GM12875 (cell line): ENCODE results near the gene EEF2K.
A peak's percentile ranks its signal among the peaks of the same experiment; 100 is the strongest.

Experiments
- H3K4me3 ChIP-seq: one replicate; pipeline ENCODE4 v1.5.1; 2011; ENCODE audit warnings: low read depth, low read length, control low read depth
- TF ChIP-seq, protein P1 (sequence below): IDR thresholded peaks from 2 replicates; pipeline ENCODE4 v1.5.1; 2011; ENCODE audit warnings: low read depth, mild to moderate bottlenecking, control low read depth, inconsistent platforms, low read length, moderate library complexity, borderline replicate concordance; ENCODE audit not compliant: insufficient read depth

The EEF2K gene

DNA sequence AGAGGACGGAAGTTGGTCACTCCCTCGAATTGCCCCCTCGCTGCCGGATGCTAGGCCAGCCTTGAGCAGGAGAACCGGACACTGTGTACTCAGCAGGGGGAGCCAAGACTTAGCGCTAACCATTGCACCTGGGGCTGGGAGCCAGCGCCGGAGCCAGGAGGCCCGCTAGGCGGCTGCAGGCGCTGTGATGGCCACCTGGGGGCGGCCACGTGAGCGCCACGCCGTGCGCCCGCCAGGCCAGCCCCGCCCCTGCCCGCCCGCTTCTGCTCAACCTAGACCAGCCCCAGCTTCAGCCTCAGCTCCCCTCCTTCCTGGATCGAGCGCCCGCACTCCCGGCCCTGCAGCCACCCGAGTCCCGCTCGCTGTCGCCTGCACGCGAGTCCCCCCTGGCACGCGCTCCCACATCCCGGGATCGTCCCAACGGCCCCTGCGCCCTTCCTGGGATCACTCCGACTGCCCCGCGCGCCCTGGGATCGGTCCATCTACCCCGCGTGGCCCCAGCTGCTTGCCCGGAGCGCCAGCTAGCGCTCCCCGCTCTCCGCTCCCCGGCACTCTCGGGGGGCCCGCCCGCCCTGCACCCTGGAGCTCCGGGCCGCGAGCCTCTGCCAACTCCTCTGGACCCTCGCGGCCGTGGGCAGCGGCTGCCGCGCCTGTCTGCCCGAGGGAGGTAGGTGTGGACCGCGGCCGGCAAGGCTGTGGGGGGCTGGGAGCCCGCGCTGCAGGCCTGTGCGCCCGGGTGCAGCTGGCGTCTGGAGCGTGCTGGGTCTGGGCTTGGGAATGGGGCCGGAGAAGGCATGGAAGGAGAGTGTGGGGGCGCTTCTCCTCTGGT, at the start of gene EEF2K:
TSS of gene EEF2K (plus strand) at position 266 of the 829 bp plus-strand sequence. CDS start 19,452 bp downstream, outside the sequence.
- peak within 1 kb of the TSS; percentile 73 for H3K4me3 ChIP-seq
- TF ChIP-seq, protein P1, sequence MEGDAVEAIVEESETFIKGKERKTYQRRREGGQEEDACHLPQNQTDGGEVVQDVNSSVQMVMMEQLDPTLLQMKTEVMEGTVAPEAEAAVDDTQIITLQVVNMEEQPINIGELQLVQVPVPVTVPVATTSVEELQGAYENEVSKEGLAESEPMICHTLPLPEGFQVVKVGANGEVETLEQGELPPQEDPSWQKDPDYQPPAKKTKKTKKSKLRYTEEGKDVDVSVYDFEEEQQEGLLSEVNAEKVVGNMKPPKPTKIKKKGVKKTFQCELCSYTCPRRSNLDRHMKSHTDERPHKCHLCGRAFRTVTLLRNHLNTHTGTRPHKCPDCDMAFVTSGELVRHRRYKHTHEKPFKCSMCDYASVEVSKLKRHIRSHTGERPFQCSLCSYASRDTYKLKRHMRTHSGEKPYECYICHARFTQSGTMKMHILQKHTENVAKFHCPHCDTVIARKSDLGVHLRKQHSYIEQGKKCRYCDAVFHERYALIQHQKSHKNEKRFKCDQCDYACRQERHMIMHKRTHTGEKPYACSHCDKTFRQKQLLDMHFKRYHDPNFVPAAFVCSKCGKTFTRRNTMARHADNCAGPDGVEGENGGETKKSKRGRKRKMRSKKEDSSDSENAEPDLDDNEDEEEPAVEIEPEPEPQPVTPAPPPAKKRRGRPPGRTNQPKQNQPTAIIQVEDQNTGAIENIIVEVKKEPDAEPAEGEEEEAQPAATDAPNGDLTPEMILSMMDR, result peak; percentile 91

DNA sequence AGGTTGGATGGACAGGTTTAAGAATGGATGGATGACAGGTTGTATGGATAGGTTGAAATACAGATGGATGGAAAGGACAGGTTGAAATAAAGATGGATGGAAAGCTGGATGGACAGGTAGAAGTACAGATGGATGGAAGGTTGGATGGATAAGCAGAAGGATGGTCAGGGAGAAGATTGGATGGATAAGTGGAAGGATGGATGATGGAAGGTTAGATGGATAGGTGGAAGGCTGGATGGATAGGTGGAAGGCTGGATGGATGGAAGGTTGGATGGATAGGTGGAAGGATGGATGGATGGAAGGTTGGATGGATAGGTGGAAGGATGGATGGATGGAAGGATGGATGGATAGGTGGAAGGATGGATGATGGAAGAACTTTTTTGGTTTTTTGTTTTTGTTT, 44.7 kb upstream of the EEF2K start:
- TF ChIP-seq, protein P1, result no peak
- H3K4me3 ChIP-seq, result no peak overlapping the region

DNA sequence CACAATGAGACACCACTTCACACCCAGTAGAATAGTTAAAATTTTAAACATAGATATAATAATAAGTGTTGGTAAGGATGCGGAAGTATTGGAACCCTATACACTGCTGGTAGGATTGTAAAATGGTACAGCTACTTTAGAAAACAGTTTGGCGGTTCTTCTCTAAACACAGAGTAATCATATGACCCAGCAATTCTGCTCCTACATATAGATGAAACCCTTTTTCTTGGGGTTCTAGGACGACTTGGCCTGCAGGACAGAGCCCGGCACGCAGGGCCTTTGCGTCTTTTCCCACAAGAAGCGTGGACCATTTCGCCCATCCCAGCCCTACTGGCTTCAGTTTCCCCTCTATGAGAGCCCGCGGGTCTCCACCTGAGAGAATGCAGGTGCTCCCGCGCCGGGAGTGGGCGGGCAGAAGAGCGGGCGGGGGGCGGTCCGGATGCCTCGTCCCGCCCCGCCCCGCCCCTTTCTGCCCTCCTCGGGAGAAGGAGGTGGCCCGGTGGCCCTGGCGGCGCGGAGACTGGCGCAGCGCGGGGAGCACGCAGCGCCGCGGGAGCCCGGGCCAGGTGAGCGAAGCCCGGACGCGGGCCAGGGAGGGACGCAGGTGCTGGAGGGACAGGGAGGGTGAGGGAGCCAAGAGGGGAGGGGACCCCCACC, 44.0 kb upstream of the EEF2K start, which contains the start of gene SDR42E2:
TSS of gene SDR42E2 (plus strand) at position 508 of the 657 bp plus-strand sequence. CDS start 3,077 bp downstream, outside the sequence.
- H3K4me3 ChIP-seq, result no peak within 1 kb of the TSS
- TF ChIP-seq, protein P1, result no peak

DNA sequence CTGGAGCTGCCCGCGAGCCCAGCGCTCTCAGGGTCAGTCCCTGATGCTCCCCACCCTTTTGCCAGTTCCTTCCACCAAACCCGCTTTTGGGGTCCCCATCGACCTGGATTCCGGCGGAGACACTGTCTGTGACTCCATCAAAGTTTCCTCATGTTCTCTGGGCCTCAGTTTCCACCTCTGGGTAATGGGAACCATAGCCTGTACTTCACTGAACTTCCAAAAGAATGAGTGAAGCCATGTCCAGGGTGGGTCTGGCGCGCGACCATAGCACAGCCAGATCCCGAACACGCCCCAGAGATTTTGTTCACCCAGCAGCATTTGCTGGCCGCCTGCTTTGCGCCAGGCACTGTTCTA, 43.4 kb upstream of the EEF2K start:
- TF ChIP-seq, protein P1, result no peak
- no peak overlapping the region for H3K4me3 ChIP-seq

DNA sequence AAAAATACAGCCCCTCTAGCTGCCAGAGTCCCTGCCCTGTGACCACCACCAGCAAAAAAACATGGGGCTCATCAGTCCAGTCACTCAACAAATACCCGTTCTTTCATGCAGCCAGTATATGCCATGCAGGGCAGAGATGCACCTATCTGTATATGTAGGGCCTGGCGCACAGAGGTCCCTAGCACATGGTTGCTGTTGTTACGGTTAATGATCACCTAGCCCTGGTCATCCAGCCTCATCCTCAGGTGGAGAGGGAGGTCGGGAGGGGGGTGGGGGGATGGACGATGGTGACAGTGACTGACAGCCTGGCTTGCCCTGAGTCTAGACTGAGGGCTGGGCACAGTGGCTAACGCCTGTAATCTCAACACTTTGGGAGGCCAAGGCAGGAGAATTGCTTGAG, 42.3 kb upstream of the EEF2K start:
- TF ChIP-seq, protein P1, result no peak

DNA sequence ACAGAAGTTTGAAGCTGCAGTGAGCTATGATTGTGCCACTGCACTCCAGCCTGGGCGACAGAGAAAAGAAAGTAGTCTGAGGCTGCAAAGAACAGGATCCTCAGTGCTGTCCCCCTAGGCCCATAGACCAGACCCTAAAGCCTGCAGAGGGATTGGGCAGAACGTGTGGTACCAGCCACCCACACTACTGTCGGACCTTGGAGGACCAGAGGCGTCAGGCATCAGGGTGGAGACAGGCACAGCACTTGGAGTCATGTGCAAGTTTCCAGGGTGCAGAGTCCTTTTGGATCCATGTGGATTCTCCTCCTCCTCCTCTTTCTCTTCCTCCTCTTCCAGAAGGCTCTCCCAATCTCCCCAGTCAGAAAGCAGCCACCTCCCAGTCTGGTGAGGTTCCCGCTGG, 41.6 kb upstream of the EEF2K start:
- TF ChIP-seq, protein P1, result no peak
- no peak overlapping the region for H3K4me3 ChIP-seq

More for the DNA sequence above, 42.3 kb upstream of the EEF2K start:
- no peak overlapping the region for H3K4me3 ChIP-seq
